Kidney capillary endothelial cell (primary cell): ENCODE results near the gene SELENOH.
A peak's percentile ranks its signal among the peaks of the same experiment; 100 is the strongest.

Experiments
- DNase-seq: peaks from one replicate; pipeline ENCODE4 v3.0.0-alpha.2; 2018; ENCODE audit warnings: low spot score

SELENOH gene

DNA sequence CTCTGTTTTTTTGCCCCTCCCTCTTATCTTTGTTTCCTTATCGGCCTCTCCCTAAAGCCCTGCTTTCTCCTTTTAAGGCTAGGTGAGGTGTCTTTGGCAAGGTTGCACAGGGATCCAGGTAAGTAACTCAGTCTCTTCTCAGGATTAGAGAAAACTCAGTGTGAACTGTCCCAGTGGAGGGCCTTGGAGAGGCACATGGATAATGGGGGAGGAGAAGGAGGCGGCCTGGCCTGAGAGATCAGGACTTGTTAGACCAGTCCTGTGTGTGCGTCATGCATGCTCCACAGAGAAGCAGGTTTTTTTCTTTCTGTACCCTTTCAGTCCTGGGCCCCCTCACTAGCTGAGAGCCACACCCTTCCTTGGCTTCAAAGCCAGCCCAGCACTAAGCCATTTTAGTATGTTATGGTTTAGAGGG, 40.2 kb downstream of the SELENOH start:
- no peak for DNase-seq

DNA sequence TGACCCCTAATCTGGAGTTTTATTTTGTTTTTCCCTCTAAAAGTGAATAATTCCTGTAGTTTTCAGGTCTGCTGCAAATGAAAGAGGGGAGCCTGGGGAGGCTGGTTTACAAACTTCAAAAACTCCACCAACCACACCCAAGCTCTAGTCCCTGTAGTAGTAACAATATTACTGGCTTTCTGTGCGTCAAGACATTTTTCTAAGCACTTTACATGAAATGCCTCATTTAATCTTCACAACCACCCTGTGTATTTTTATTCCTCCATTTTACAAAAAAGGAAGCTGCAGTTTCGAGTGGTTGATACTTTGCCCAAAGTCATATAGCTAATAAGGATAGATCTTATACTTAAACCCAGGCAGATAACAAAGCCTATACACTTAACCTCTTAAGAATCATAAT, 43.8 kb downstream of the SELENOH start:
- no peak for DNase-seq

DNA sequence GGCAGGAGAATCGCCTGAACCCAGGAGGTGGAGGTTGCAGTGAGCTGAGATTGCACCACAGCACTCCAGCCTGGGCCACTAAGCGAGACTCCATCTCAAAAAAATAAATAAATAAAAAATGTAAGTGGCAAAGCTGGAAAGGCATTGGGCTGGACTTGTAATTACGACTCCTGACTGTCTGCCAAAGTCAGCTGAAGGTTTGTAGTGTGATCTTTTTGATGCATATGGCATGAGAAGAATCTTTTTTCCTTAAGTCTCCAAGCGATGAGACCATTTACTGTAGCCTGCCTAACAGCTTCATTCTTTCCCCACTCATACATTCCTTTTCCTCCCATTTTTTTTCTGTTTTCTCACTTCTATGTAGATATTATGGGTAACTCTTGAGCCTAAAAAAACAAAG, 45.1 kb downstream of the SELENOH start:
- no peak for DNase-seq

DNA sequence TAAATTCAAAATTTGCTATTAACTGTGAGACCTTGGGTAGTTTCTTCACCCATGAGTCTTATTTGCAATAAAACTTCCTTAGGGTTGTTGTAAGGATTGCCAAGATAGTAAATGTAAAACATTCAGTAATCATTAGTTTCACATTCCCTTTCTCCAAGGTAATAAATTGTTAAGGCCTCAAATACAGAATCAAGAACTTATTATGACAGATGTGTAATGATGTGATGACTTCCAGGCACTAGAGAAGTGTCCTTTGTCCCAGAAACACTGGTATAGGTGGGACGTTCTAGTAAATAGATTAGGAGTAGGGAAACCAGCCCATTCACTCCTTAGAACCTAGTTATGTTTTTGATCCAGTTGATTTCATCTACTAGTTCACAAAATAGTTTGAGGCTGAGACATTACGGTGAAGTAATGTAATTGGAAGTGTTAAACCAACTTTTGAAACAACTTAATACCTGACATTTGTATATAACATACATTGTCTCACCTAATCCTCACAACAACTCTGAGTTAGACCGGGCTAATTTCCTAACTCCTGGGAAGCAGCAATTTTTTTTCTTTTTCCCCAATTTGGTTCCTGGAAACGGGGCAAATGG, 45.8 kb downstream of the SELENOH start:
- no peak for DNase-seq

DNA sequence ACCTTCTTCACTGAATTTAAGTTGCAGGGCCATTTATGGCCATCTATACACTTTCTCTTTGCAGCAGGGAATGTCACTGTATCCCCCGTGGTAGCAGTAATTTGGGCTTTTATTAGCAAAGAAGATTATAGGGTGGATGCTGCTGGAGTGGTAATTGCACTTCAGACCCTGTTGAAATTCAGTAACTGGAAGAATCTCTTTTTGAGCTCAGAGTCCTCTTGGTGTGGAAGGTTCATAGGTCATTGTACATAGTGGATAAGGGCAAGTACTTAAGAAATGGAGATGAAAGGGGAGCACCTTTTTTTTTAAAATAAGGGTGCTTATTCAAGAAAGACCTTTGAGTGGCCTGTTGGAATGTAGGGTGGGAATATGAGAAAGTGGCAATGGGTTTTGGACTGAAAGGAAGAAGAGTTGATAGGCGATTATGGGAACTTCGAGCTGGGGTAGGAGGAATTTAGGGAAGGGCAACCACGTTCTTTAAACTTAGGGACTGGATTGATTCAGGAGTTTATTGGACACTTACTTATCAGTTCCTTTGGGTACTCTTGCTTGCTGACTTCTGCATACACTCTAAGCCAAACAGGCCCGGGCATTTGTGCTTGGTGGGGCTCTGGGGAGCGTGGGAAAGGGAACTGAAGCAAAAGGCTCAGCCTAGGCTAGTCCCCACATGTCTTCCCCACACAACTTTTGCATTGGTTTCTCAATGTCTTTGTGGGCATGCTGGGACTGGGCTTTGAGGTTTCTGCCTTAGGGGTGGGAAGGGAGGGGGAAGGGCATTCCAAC, 46.8 kb downstream of the SELENOH start:
- no peak for DNase-seq

DNA sequence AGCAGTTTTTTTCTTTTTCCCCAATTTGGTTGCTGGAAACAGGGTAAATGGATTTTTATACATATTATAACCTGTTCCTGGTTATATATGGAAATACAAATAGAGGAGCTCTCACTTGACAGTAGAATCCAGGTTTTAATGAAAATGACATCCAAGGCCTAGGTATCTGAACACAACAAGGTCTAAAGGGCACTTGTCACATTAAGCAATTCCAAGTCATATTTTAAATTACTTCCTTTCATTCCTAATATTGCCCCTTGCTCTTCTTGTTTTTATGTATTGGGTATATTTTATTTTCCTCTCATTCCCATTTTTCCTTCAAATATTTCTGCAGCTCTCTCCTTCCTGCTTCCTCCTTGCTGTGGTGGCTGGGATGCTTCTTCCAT, 47.4 kb downstream of the SELENOH start:
- no peak for DNase-seq

DNA sequence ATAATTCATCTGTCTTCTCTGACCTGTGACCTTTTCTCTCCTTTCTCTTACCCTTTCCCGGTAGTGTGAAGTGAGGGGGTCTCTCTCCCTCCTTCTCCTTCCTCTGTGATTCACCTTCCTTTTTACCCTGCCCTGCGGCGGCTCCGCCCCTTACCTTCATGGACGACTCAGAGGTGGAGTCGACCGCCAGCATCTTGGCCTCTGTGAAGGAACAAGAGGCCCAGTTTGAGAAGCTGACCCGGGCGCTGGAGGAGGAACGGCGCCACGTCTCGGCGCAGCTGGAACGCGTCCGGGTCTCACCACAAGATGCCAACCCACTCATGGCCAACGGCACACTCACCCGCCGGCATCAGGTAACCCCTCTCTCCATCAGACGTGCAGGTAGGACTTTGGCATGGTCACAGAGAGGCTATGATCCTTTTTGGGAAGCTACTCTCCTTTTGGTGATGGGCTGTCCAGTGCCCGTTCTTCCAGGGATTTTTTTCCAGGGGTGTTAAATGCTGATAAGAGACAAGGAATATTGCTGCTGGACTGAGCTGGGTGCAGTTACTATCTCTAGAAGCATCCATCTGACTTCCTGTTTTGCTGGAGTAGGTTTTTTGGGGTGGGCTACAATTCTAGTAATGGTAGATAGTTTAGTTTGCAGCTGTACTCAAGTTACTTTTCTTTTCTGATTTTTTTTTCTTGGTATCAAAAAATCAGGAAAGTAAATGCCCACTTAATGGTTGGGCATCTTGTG, 50.2 kb downstream of the SELENOH start:
- DNase-seq, result no peak

DNA sequence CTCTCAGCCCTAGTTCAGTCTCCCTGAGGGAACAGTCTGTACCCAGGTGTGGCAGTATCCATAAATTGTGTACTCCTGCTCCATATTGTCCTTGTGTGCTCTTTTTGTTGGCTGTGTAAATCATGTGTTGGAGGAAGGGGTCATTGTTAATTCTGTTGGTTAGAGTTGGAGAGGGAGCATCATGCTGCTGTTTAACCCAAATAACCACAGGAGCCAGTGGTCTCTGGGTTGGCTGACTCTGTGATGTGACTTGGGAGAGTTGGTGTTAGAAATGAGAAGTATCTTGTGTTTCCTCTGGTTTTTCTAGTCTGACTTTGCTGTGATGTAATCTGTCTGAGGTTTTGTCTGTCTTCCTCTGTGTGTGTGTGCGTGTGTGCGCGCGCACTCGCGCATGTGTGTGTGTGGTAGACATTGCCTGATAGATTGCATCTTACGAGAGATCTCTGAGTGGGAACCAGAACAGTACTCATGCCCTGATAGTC, 50.8 kb downstream of the SELENOH start:
- peak; percentile 51 for DNase-seq

DNA sequence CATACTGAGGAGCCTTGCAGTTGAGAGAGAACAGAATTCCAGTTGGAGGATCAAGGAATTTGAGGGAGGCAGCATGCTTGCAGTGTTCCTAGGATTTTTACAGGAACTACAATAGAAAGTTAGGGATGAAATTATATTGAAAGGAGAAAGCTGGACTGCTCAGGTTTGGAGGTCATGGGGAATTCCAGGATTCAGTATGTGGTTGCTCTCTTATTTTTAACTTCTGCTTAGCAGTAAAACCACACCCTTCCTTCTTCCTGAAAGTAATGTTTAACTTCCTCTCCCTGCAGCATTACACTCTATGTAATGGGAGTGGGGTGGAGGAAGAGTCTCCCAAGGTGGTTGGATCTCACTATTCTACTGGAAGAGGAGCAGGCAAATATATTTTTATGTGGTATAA, 51.6 kb downstream of the SELENOH start:
- peak; percentile 61 for DNase-seq
